C4-2B (cell line): Measurements from ENCODE around the gene SLC25A42.
"Not testable (repeated sequence)": the region's sequence is repeated elsewhere in the genome, so short reads cannot be mapped to it uniquely, and the experiment has no call there.

Experiments
- H3K27ac ChIP-seq: fragments of 450-650 bp; 2 replicates; pipeline ENCODE4 v1.5.1; 2017
- ZFX ChIP-seq: fragments of 450-650 bp; IDR thresholded peaks from 2 replicates; pipeline ENCODE4 v1.6.1; 2017
- TF ChIP-seq, protein P1 (sequence below): fragments of 450-650 bp; conservative IDR thresholded peaks from 2 replicates; pipeline ENCODE4 v1.5.1; 2017; ENCODE audit warnings: mild to moderate bottlenecking

Gene SLC25A42

DNA sequence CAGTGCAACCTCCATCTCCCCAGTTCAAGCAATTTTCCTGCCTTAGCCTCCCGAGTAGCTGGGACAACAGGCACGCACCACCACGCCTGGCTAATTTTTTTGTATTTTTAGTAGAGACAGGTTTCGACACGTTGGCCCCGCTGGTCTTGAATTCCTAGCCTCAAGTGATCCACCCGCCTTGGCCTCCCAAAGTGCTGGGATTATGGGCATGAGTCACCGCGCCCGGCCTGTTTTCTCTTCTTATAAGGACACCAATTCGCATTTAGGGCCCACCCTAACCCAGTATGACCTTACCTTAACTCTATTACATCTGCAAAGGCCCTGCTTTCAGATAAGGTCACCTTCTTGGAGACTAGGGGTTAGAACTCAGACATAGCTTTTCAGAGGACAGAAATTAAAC, 39.4 kb downstream of the SLC25A42 start:
- H3K27ac ChIP-seq, result no peak overlapping the region
- TF ChIP-seq ZFX, result no peak
- TF ChIP-seq, protein P1, sequence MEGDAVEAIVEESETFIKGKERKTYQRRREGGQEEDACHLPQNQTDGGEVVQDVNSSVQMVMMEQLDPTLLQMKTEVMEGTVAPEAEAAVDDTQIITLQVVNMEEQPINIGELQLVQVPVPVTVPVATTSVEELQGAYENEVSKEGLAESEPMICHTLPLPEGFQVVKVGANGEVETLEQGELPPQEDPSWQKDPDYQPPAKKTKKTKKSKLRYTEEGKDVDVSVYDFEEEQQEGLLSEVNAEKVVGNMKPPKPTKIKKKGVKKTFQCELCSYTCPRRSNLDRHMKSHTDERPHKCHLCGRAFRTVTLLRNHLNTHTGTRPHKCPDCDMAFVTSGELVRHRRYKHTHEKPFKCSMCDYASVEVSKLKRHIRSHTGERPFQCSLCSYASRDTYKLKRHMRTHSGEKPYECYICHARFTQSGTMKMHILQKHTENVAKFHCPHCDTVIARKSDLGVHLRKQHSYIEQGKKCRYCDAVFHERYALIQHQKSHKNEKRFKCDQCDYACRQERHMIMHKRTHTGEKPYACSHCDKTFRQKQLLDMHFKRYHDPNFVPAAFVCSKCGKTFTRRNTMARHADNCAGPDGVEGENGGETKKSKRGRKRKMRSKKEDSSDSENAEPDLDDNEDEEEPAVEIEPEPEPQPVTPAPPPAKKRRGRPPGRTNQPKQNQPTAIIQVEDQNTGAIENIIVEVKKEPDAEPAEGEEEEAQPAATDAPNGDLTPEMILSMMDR, result no peak

DNA sequence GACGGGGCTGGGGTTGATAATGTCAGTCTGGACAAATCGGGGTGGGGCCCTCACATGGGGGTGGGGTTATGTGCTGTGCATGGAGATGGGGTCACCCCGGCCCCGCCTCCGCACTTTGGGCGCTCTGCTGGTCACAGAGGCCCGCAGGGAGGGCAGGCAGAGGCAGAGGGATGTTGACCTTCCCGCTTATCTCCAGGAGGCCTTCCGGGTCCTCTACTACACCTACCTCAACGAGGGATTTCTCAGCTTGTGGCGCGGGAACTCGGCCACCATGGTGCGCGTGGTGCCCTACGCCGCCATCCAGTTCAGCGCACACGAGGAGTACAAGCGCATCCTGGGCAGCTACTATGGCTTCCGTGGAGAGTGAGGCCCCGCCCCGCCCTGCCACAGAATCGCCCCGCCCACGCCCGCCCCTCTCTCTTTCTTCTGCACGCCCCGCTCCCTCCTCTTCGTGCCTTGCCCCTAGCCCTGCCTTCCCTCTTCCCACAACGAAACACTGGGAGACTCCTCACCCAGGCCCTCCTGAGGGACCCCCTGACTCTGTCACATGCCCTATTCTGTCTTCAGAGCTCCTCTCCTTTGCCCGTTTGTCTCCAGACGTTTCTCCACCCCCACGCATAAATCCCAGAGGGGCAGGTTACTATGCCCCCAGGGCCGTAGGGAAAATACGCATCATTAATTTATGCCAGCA, 41.7 kb downstream of the SLC25A42 start:
- H3K27ac ChIP-seq, result no peak overlapping the region

DNA sequence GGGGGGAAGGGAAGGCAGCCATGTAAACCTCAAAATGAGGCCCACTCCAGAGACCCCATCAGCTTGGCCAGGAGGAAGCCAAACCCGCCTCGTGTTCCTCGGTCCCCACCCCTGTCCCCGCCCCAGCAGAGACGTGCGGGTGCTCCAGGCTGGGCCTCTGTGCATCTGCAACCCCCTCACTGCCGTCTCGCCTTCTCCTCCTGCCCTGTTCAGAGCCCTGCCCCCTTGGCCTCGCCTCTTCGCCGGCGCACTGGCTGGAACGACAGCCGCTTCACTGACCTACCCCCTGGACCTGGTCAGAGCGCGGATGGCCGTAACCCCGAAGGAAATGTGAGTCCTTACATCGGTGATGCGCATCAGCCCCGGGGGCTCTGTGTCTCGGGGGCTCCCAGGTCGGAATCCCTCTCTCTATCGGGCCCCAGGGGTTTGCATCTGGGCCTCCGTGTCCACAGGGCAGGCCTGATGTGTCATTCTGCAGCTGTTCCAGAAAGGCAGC, 42.3 kb downstream of the SLC25A42 start:
- TF ChIP-seq, protein P1, result no peak
- TF ChIP-seq ZFX, result no peak
- H3K27ac ChIP-seq, result no peak overlapping the region

More for the DNA sequence above, 41.7 kb downstream of the SLC25A42 start:
- no peak for TF ChIP-seq ZFX
- TF ChIP-seq, protein P1, result no peak

DNA sequence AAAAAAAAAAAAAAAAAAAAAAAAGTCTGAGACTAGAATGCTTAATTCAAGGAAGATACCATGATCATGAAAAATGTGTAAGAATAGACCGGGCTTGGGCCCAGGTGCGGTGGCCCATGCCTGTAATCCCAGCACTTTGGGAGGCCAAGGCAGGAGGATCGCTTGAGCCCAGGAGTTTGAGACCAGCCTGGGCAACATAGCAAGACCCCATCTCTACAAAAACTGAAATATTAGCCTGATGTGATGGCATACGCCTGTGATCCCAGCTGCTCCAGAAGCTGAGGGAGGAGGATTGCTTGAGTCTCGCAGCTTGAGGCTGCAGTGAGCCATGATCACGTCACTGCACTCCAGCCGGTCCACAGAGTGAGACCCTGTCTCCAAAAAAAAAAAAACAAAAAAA, 43.1 kb downstream of the SLC25A42 start:
- not testable (repeated sequence) for H3K27ac ChIP-seq

DNA sequence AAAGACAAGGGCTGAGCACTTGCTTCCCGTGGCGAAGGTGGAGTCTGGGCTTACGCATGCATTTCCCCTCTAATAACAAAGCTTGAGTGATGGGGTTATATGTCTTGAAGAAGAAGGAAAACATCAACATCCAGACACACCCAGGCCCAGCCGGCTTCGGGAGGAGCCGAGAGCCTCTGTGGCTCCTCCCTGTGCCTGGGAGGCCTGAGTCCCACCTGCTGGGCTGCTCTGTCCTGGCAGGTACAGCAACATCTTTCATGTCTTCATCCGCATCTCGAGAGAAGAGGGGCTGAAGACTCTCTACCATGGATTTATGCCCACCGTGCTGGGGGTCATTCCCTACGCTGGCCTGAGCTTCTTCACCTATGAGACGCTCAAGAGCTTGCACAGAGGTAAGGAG, 43.9 kb downstream of the SLC25A42 start:
- no peak overlapping the region for H3K27ac ChIP-seq
- TF ChIP-seq, protein P1, result no peak
- no peak for TF ChIP-seq ZFX

DNA sequence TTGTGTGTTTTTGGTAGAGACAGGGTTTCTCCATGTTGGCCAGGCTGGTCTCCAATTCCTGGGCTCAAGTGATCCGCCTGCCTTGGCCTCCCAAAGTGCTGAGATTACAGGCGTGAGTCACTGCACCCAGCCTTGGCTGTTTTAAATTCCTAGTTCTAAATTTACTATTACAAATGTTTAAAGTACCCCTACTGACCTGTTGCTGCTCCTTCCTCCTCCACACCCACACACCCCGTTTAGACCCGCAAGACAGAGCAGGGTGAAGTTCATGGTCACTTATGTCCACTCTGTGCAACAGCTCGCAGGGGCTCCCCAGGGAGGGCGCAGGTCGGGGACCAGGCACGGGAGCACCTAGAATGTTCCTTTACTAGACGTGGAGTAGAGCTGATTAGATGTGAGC, 45.8 kb downstream of the SLC25A42 start:
- TF ChIP-seq, protein P1, result no peak
- no peak for TF ChIP-seq ZFX
- no peak overlapping the region for H3K27ac ChIP-seq

DNA sequence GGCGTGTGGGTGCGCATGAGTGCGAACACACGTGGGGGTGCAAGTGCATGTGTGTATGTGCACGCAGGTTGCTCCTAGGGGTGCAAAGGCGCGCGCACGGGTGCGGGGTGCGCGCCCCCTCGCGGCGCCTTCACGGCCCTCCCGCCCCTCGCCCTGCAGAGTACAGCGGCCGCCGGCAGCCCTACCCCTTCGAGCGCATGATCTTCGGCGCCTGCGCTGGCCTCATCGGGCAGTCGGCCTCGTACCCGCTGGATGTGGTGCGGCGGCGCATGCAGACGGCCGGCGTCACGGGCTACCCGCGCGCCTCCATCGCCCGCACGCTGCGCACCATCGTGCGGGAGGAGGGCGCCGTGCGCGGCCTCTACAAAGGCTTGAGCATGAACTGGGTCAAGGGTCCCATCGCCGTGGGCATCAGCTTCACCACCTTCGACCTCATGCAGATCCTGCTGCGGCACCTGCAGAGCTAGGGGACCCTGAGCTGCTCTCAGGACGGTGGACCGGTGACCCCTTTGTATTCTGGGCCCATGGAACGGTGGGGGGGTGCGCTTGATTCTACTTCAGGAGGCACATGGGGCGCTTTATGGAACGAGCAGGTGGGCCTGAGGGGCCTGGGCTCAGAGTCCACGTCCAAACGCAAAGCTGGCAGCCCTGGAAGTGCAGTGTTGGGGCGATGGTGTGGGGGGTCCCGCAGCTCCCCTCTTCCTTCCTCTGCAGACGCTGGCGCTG, 46.8 kb downstream of the SLC25A42 start:
- TF ChIP-seq ZFX, result no peak
- TF ChIP-seq, protein P1, result no peak
- H3K27ac ChIP-seq, result no peak overlapping the region
